ENCODE results near the gene ZNF76.
"Not testable (repeated sequence)": the region's sequence is repeated elsewhere in the genome, so short reads cannot be mapped to it uniquely, and the experiment has no call there.

DNA sequence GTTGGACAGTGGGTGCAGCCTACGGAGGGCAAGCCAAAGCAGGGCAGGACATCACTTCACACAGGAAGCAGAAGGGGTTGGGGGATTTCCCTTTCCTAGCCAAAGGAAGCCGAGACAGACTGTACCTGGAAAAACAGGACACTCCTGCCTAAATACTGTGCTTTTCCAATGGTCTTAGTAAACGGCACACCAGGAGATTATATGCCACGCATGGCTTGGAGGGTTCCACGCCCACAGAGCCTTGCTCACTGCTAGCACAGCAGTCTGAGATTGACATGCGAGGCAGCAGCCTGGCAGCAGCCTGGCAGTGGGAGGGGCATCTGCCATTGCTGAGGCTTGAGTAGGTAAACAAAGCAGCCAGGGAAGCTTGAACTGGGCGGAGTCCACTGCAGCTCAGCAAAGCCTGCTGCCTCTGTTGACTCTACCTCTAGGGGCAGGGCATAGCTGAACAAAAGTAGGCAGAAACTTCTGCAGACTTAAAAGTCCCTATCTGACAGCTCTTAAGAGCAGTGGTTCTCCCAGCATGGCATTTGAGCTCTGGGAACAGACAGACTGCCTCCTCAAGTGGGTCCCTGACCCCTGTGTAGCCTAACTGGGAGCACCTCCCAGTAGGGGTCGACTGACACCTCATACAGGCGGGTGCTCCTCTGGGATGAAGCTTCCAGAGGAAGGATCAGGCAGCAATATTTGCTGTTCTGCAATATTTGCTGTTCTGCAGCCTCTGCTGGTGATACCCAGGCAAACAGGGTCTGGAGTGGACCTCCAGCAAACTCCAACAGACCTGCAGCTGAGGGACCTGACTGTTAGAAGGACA lies 72.7 kb downstream of the ZNF76 start:
- TF ChIP-seq, protein P1, sequence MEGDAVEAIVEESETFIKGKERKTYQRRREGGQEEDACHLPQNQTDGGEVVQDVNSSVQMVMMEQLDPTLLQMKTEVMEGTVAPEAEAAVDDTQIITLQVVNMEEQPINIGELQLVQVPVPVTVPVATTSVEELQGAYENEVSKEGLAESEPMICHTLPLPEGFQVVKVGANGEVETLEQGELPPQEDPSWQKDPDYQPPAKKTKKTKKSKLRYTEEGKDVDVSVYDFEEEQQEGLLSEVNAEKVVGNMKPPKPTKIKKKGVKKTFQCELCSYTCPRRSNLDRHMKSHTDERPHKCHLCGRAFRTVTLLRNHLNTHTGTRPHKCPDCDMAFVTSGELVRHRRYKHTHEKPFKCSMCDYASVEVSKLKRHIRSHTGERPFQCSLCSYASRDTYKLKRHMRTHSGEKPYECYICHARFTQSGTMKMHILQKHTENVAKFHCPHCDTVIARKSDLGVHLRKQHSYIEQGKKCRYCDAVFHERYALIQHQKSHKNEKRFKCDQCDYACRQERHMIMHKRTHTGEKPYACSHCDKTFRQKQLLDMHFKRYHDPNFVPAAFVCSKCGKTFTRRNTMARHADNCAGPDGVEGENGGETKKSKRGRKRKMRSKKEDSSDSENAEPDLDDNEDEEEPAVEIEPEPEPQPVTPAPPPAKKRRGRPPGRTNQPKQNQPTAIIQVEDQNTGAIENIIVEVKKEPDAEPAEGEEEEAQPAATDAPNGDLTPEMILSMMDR (IDR thresholded peaks at IDR 0.05; ENCODE audit: insufficient read depth, low read depth, low read length), result not testable (repeated sequence)
- TF ChIP-seq EZH2 (IDR thresholded peaks at IDR 0.05; ENCODE audit: insufficient read depth, low read length), result not testable (repeated sequence)
